CD14-positive monocyte (primary cell): Measurements from ENCODE around the gene UNG. TPM values are rescaled to one million over a fixed set of nuclear protein-coding genes. Genes with fewer than 3 reads are reported as not detected.

Experiments
- DNase-seq, 3 donors: peaks; one replicate each; pipeline ENCODE4 v3.0.0-alpha.2; 2011 to 2022
- H2AFZ ChIP-seq: 2 replicates; pipeline ENCODE4 v1.6.0; 2012; ENCODE audit warnings: mild to moderate bottlenecking, low read depth, low read length, inconsistent platforms; ENCODE audit not compliant: insufficient read depth, poor library complexity, severe bottlenecking
- H3K27ac ChIP-seq, 2 donors: 1 replicate in 1 of 2; 2 replicates in 1 of 2; pipeline ENCODE4 v1.5.1; 2012 to 2013; ENCODE audit warnings: low read length in 2 of 2, control low read depth in 1 of 2, inconsistent platforms in 1 of 2, low read depth in 1 of 2, mild to moderate bottlenecking in 1 of 2
- H3K27me3 ChIP-seq, 2 donors: one replicate each; pipeline versions ENCODE4 v1.6.0 to v1.6.1; 2011 to 2013; ENCODE audit warnings: low read length in 2 of 2; ENCODE audit not compliant: control insufficient read depth in 2 of 2, insufficient read depth in 2 of 2
- H3K36me3 ChIP-seq, 2 donors: replicated peaks in 1 of 2; 1 replicate in 1 of 2; 2 replicates in 1 of 2; pipeline versions ENCODE4 v1.5.1 to v1.6.1; 2012 to 2013; ENCODE audit warnings: low read length in 2 of 2, control low read depth in 1 of 2, inconsistent platforms in 1 of 2, mild to moderate bottlenecking in 1 of 2; ENCODE audit not compliant: insufficient read depth in 2 of 2, control insufficient read depth in 1 of 2
- H3K4me1 ChIP-seq, 2 donors: 1 replicate in 1 of 2; 2 replicates in 1 of 2; pipeline versions ENCODE4 v1.5.1 to v1.6.1; 2012 to 2013; ENCODE audit warnings: low read length in 2 of 2, control low read depth in 1 of 2, inconsistent platforms in 1 of 2, mild to moderate bottlenecking in 1 of 2, moderate library complexity in 1 of 2; ENCODE audit not compliant: insufficient read depth in 2 of 2, control insufficient read depth in 1 of 2
- H3K4me2 ChIP-seq: replicated peaks from 2 replicates; pipeline ENCODE3; 2012; ENCODE audit warnings: low read length, moderate library complexity, mild to moderate bottlenecking; ENCODE audit not compliant: poor library complexity, severe bottlenecking; ENCODE audit errors: extremely low read depth
- H3K4me3 ChIP-seq, 3 experiments: fragments of 200-600 bp in 1 of 3; sonication (generic) in 1 of 3; replicated peaks in 1 of 3; 1 replicate in 2 of 3; 2 replicates in 1 of 3; pipeline ENCODE4 v1.5.1; 2011 to 2013; ENCODE audit warnings: low read length in 3 of 3, mild to moderate bottlenecking in 3 of 3, control low read depth in 2 of 3, low read depth in 2 of 3, inconsistent platforms in 1 of 3, moderate library complexity in 1 of 3
- H3K79me2 ChIP-seq: 2 replicates; pipeline ENCODE4 v1.6.0; 2012; ENCODE audit warnings: mild to moderate bottlenecking, control low read depth, inconsistent platforms, low read length, moderate library complexity; ENCODE audit not compliant: insufficient read depth
- H3K9ac ChIP-seq: 2 replicates; pipeline ENCODE4 v1.6.0; 2017; ENCODE audit warnings: low read length, mild to moderate bottlenecking; ENCODE audit not compliant: insufficient read depth, poor library complexity, severe bottlenecking
- H3K9me3 ChIP-seq, 2 donors: replicated peaks in 1 of 2; 1 replicate in 1 of 2; 2 replicates in 1 of 2; pipeline versions ENCODE4 v1.5.1 to v1.6.1; 2012 to 2013; ENCODE audit warnings: low read length in 2 of 2, control low read depth in 1 of 2; ENCODE audit not compliant: control insufficient read depth in 1 of 2, insufficient read depth in 1 of 2
- H4K20me1 ChIP-seq: 2 replicates; pipeline ENCODE4 v1.6.0; 2012; ENCODE audit warnings: mild to moderate bottlenecking, low read length, control low read depth, moderate library complexity; ENCODE audit not compliant: insufficient read depth
- H3K27ac Mint-ChIP-seq, 7 donors: one replicate each; pipeline ENCODE4 v1.8.0; 2020; ENCODE audit warnings: mild to moderate bottlenecking in 7 of 7, mixed read lengths in 7 of 7, moderate library complexity in 6 of 7, inconsistent platforms in 2 of 7
- H3K27me3 Mint-ChIP-seq, 3 donors: one replicate each; pipeline ENCODE4 v1.8.0; 2021 to 2022; ENCODE audit warnings: low read depth in 3 of 3, mild to moderate bottlenecking in 3 of 3, mixed read lengths in 3 of 3, moderate library complexity in 3 of 3, inconsistent platforms in 1 of 3
- H3K36me3 Mint-ChIP-seq, 2 donors: one replicate each; pipeline ENCODE4 v1.8.0; 2020; ENCODE audit warnings: mixed read lengths in 2 of 2, inconsistent platforms in 1 of 2, mild to moderate bottlenecking in 1 of 2
- H3K4me1 Mint-ChIP-seq: one replicate; pipeline ENCODE4 v1.8.0; 2020; ENCODE audit warnings: mild to moderate bottlenecking, mixed read lengths
- H3K4me3 Mint-ChIP-seq, 2 donors: one replicate each; pipeline ENCODE4 v1.8.0; 2020; ENCODE audit warnings: mild to moderate bottlenecking in 2 of 2, mixed read lengths in 2 of 2, moderate library complexity in 1 of 2
- H3K9me3 Mint-ChIP-seq, 7 donors: one replicate each; pipeline ENCODE4 v1.8.0; 2020 to 2022; ENCODE audit warnings: mixed read lengths in 7 of 7, mild to moderate bottlenecking in 6 of 7, moderate library complexity in 6 of 7, inconsistent platforms in 2 of 7
- CTCF ChIP-seq: fragments of 200-600 bp; IDR thresholded peaks from one replicate; pipeline ENCODE4 v1.8.0; 2022; ENCODE audit warnings: antibody characterized with exemption, mild to moderate bottlenecking
- WGBS: methylation state at CpG from one replicate; pipeline ENCODE4 v1.1.5; 2013; ENCODE audit warnings: missing lambda C conversion rate; ENCODE audit not compliant: insufficient coverage; 5-methylcytosine and 5-hydroxymethylcytosine counted together
- intact Hi-C, 2 donors: fragments of 100-400 bp; cut with micrococcal nuclease; formaldehyde crosslinking; loops; one replicate each; pipeline versions ENCODE4 v1.15.0 to v1.15.1; 2023
- polyA plus RNA-seq, 3 donors: library from polyadenylated mRNA; depleted of rRNA in 1 of 3; unstranded in 2 of 3; stranded (reverse) in 1 of 3; fragments of 300-500 nt in 2 of 3; fragments of >200 nt in 1 of 3; fragmentation: Illumina TruSeq in 2 of 3; gene quantifications; 1 replicate in 2 of 3; 2 replicates in 1 of 3; pipeline ENCODE4 v1.2.3, GENCODE V29; 2012 to 2021

The UNG gene
- polyA plus RNA-seq, 3 donors, result 1.1 to 2.1 (median 2.0) TPM

GRCh38 chr12:109102491-109102890 is 5.1 kb downstream of the UNG start:
- H3K4me2 ChIP-seq, result no peak overlapping the region
- H3K9me3 Mint-ChIP-seq, result peaks cover 0 to 2% (median 0%) of the 10 kb centered on the region in 7 donors
- no peak overlapping the region for H3K4me3 ChIP-seq
- H3K9ac ChIP-seq, result no peak overlapping the region
- H3K27ac Mint-ChIP-seq, result no peak overlapping the region
- WGBS, result 94% methylated on average over 2 of the region's 3 CpGs
- intact Hi-C loops, result no loop called here
- peaks cover 10 to 16% of the 10 kb centered on the region in 2 donors for H3K4me1 ChIP-seq
- no peaks in the 10 kb centered on the region for H3K9me3 ChIP-seq
- H3K4me3 Mint-ChIP-seq, result no peak overlapping the region
- peaks cover 19% of the 10 kb centered on the region in 2 donors for H3K36me3 Mint-ChIP-seq
- H3K27me3 ChIP-seq, result no peaks in the 10 kb centered on the region
- H3K36me3 ChIP-seq, result peaks cover 0 to 37% of the 10 kb centered on the region in 2 donors
- H3K27ac ChIP-seq, result no peak overlapping the region
- H4K20me1 ChIP-seq, result no peaks in the 10 kb centered on the region
- TF ChIP-seq CTCF, result no peak
- peaks cover 0 to 2% (median 0%) of the 10 kb centered on the region in 3 donors for H3K27me3 Mint-ChIP-seq
- H2AFZ ChIP-seq, result no peak overlapping the region
- DNase-seq, result no peak
- peaks cover 6% of the 10 kb centered on the region for H3K79me2 ChIP-seq
- H3K4me1 Mint-ChIP-seq, result peaks cover 13% of the 10 kb centered on the region

- peaks cover 3% of the 10 kb centered on the region for H3K4me1 Mint-ChIP-seq
- WGBS, result 100% methylated on average over 1 of the region's 5 CpGs
- no peaks in the 10 kb centered on the region for H3K4me1 ChIP-seq
- H3K9me3 ChIP-seq, result no peaks in the 10 kb centered on the region
- H3K27ac Mint-ChIP-seq, result no peak overlapping the region
- peaks cover 0 to 49% of the 10 kb centered on the region in 2 donors for H3K36me3 ChIP-seq
- no peak for TF ChIP-seq CTCF
- H3K27me3 Mint-ChIP-seq, result peaks cover 0 to 2% (median 2%) of the 10 kb centered on the region in 3 donors
- H4K20me1 ChIP-seq, result no peaks in the 10 kb centered on the region
- peaks cover 0 to 2% (median 0%) of the 10 kb centered on the region in 7 donors for H3K9me3 Mint-ChIP-seq
- H3K9ac ChIP-seq, result no peak overlapping the region
- no peaks in the 10 kb centered on the region for H3K79me2 ChIP-seq
- no peak for DNase-seq
- peaks cover 27 to 33% of the 10 kb centered on the region in 2 donors for H3K36me3 Mint-ChIP-seq
- H3K27me3 ChIP-seq, result no peaks in the 10 kb centered on the region
- H3K4me3 ChIP-seq, result no peak overlapping the region
- intact Hi-C loops, result no loop called here
- H3K27ac ChIP-seq, result no peak overlapping the region
- H3K4me3 Mint-ChIP-seq, result no peak overlapping the region
- H2AFZ ChIP-seq, result no peak overlapping the region
- H3K4me2 ChIP-seq, result no peak overlapping the region
Measured at GRCh38 chr12:109105176-109105575, 7.8 kb downstream of the UNG start.
